ENCODE data around the gene GALNT12.

GRCh38 chr9:98875536-98875935, 68.1 kb downstream of the GALNT12 start:
- no peak for TF ChIP-seq CTCF (IDR thresholded peaks at IDR 0.05 in 4 of 5, conservative IDR thresholded peaks at IDR 0.05 in 1 of 5)
- TF ChIP-seq POLR2A (IDR thresholded peaks at IDR 0.05) = no peak

All from gastrocnemius medialis (tissue), 4 donors.